ENCODE data around the gene FAF1.
A peak's percentile ranks its signal among the peaks of the same experiment; 100 is the strongest.
"Not testable (repeated sequence)": the region's sequence is repeated elsewhere in the genome, so short reads cannot be mapped to it uniquely, and the experiment has no call there.

The FAF1 gene

GRCh38 chr1:50553921-50554320 lies 406.1 kb downstream of the FAF1 start:
- no peak for DNase-seq (ENCODE audit: low spot score)

DNA sequence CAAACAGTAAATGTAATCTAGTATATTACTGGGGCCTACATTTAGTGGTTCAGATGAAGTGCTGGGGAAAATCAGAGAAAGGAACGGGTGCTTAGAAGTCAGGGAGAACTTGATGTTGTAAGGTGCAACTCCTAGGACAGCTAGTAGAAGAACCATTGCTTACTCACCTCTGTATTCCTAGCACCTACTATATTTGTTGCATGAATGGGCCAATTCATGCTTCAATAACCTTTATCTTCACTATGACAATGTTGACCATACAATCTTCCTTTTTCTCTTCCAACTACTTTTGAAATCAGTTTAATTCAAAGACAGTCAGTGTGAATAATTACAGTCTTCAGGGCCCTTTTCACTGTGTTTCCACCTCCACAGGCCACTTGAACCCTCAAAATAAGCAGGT lies 411.8 kb downstream of the FAF1 start:
- DNase-seq (ENCODE audit: low spot score): no peak

DNA sequence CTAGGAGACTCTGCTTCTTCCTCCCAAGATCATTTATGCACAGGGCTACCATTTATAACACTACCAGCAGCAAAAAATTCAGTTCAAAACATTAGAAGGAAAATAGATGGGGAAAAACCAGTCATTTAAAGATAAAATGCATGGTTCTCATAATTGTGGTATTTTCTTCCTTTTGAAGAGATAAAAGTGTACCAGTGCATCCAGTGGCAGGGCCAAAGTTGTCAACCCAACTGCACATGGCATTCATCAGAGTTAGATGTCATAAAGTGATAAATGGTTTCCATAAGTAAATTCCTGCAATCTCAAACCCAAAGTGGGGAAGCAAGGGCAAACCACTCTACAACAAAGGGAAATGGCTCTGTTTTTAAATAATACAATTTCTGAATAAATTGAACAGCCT lies 417.7 kb downstream of the FAF1 start:
- no peak for DNase-seq (ENCODE audit: low spot score)

GRCh38 chr1:50538476-50538875 lies 421.6 kb downstream of the FAF1 start:
- DNase-seq (ENCODE audit: low spot score): no peak

DNA sequence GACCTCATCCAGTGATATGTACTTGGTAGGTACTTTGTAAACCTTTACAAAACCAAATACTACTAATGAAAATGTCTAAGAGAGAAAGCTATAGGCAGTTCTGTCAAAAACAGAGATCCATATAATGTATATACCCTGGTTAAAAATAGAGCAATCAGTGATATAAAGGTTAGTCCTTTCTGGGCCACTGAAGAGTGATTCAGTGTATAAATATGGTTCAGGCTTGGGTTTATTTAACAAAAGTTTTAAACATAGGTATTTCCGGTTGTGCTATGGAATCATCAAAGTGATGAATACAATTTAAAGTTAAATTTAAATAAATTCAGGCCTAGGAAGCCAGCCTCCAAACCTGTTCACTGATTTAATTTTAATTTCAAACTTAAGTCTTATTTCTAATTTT lies 428.5 kb downstream of the FAF1 start:
- DNase-seq (ENCODE audit: low spot score): no peak

DNA sequence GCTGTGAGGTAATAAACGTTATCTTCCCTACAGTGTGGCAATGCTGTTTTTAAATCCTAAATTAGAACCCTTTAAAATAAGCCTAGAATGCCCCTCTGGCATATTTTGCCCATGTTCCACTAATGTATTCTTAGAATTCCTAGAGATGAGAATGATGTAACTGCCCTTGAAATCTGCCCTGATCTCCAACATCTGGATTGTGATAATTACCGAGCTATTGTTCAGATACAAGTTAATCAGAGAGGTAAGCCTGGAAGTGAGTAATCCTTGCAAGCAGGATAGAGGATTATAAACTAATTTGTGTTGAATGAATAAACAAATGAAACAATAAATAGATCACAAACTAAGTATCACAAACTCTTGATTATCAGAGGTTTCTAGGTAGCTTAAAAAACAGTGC lies 429.0 kb downstream of the FAF1 start:
- no peak for DNase-seq (ENCODE audit: low spot score)

DNA sequence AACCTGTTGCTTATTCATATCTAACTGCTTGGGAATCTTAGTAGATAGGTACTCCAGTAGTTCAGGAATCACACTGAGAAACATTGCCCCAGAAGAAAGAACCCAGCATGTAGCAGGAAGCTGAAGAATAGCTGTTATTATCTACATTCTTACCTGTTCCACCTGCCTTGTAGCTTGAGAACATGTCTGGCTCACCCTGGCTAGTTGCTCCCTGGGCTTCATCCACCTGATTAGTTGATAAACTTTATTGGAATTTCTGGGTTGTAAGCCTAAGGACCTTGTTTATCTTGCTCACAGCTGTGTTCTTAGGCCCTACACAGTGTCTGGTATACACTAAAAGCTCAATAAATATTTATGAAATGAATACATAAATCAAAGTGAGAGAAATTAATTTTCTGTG lies 430.6 kb downstream of the FAF1 start:
- DNase-seq (ENCODE audit: low spot score): no peak

GRCh38 chr1:50527987-50528320 lies 432.1 kb downstream of the FAF1 start:
- DNase-seq (ENCODE audit: low spot score): not testable (repeated sequence)

- no peak for DNase-seq (ENCODE audit: low spot score)
Observed at GRCh38 chr1:50527249-50527986, 432.6 kb downstream of the FAF1 start.

GRCh38 chr1:50526431-50526830 lies 433.6 kb downstream of the FAF1 start:
- DNase-seq (ENCODE audit: low spot score): no peak

DNA sequence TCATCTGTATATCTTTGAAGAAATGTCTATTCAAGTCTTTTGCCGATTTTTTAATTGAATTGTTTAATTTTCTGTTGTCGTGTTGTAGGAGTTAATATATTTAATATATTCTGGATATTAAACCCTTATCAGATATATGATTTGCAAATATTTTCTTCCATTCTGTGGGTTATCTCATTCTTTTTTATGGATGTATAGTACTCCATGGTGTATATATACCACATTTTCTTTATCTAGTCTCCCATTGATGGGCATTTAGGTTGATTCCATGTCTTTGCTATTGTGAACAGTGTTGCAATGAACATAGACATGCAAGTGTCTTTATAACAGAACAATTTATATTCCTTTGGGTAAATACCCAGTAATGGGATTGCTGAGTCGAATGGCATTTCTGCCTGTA lies 436.5 kb downstream of the FAF1 start:
- no peak for DNase-seq (ENCODE audit: low spot score)

DNA sequence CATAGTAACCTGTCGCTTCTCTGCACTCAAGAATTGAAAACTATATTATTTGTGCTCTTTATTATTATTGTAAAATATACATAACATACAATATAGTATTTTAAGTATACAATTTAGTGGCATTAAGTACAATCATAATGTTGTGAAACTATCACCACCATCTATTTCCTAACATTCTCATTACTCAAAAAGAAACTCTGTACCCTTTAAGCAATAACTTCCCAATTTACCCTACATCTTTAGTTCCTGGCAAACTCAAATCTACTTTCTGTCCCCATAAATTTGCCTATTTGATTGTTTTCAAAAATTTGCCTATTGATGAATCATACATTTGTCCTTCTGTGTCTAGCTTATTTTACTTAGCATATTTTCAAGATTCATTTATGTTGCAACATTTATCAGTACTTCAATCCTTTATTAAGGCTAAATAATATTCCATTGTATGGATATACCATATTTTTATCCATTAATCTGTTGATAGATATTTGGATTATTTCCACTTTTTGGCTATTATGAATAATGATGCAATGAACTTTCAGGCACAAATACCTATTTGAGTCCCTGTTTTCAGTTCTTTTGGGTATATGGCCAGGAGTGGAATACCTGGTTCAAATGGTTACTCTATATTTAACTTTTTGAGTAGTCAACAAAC lies 437.2 kb downstream of the FAF1 start:
- DNase-seq (ENCODE audit: low spot score): no peak

DNA sequence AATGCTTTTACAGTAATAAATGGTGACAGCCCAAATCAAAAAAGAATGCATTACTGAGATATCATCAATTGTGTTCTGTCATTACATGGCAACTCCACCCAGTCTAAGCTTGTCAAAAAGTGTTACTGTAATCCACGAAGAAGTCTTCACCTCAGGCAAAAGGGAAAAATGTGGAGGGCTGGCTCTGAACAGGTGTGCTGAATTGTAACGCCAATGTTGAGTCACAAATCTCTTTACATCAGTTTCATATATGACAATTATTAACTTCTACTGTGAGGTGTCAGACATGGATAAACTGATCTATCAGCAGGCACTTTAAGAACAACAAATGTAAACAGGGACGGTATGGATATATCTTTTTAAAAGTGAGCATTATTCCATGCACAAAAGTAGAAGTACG lies 438.4 kb downstream of the FAF1 start:
- no peak for DNase-seq (ENCODE audit: low spot score)

DNA sequence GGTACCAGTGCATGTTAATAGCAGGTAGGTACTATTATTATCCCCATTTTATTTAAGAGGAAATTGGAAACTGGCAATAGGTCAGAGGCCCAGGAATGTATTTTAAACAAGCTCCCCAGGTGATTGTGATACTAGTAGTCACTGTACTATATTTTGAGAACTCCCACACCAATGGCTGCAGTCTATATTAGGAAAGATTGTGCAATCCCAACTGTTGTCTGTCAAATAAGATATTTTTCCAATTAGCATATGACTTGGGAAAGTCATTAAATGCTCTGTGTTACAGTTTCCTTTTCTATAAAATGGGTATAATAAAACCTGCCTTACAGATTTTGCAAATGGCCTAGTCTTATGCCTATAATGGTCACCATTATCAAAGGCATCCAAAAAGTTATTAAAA lies 442.6 kb downstream of the FAF1 start:
- DNase-seq (ENCODE audit: low spot score): no peak

- no peak for DNase-seq (ENCODE audit: low spot score)
Observed at GRCh38 chr1:50516056-50516455, 444.0 kb downstream of the FAF1 start.

- no peak for DNase-seq (ENCODE audit: low spot score)
Observed at GRCh38 chr1:50508040-50508586, 452.0 kb downstream of the FAF1 start.

DNA sequence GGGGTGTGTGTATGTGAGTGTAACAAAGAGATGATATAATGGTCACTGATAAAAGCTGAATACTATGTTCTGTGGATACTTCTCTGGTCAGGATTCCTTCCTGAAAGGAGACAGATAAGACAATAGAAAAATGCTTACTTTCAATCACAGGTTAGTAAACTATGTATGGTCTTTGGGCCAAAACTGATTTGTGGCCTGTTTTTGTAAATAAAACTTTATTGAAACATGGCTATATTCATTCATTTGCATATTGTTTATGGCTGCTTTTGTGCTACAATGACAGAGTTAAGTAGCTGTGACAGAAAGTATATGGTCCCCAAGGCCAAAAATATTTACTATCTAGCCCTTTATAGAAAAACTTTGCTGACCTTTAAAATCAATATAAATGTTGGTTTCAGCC lies 454.6 kb downstream of the FAF1 start:
- no peak for DNase-seq (ENCODE audit: low spot score)

DNA sequence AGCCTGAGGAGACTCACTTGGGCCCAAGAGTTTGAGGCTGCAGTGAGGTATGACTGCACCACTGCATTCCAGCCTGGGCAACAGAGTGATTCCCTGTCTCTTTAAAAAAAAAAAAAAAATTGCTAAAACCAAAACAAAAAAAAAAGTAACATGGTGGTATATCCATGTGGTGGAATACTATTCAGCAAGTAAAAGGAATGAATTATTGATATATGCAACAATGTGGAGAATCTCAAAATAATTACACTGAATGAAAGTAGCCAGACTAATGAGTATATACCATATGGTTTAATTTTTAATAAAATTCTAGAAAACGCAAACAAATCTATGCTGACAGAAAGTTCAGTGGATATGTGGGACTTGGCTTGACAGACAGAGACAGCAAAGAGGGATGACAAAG lies 456.6 kb downstream of the FAF1 start:
- no peak for DNase-seq (ENCODE audit: low spot score)

- peak; percentile 2 for DNase-seq (ENCODE audit: low spot score)
Observed at GRCh38 chr1:50502147-50502546, 457.9 kb downstream of the FAF1 start.

DNA sequence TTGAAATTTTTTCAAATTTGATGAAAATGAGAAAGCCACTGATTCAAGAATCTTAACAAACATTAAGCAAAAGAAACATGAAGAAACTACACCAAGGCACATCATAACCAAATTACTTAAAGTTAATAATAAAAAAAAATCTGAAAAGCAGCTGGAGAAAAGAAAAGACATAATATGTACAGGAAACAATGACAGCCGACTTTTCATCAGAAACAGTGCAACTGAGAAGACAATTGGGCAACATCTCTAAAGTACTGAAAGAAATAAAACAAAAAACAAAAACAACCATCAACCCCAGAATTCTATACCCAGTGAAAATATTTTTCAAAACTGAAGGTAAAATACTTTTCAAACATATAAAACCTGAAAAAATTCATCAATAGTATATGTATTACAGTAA lies 463.1 kb downstream of the FAF1 start:
- peak; percentile 7 for DNase-seq (ENCODE audit: low spot score)

GRCh38 chr1:50493710-50494109 lies 466.4 kb downstream of the FAF1 start:
- DNase-seq (ENCODE audit: low spot score): no peak

- no peak for DNase-seq (ENCODE audit: low spot score)
Observed at GRCh38 chr1:50492142-50492541, 467.9 kb downstream of the FAF1 start.

DNA sequence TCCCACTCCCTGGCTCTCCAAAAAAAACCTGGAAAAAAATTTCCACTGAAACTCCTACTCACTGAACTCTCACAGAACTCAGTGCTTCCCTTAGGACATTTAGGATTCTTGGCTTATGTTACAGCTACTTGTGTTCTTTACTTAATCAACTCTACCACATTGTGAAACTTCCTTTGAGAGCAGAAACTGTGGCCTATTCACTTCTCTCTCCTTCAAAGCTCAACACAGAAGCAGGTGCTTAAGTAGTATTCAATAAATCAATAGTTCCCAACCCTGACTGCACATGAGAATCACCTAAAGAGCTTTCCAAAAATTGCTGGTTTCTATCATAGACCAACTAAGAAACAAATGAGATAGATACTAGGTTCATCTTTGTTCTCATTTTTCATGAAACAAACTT lies 468.9 kb downstream of the FAF1 start:
- no peak for DNase-seq (ENCODE audit: low spot score)

- no peak for DNase-seq (ENCODE audit: low spot score)
Observed at GRCh38 chr1:50490640-50491039, 469.4 kb downstream of the FAF1 start.

All from SW480 (cell line).